Chondrocyte (in vitro differentiated cells): ENCODE data around the gene GID4. TPM values are rescaled to one million over a fixed set of nuclear protein-coding genes. Genes with fewer than 3 reads are reported as not detected.

Source experiments
- DNase-seq: peaks from one replicate; pipeline ENCODE4 v3.0.0; 2021; ENCODE audit warnings: mixed read lengths, low spot score
- H3K27ac Mint-ChIP-seq: one replicate; pipeline ENCODE4 v1.8.0; 2021; ENCODE audit warnings: mild to moderate bottlenecking, moderate library complexity, mixed read lengths; ENCODE audit not compliant: unreplicated experiment
- H3K27me3 Mint-ChIP-seq: 2 replicates; pipeline ENCODE4 v1.8.0; 2021; ENCODE audit warnings: low read depth, mixed read lengths
- H3K36me3 Mint-ChIP-seq: 2 replicates; pipeline ENCODE4 v1.8.0; 2021; ENCODE audit warnings: low read depth, mixed read lengths
- H3K4me1 Mint-ChIP-seq: 2 replicates; pipeline ENCODE4 v1.8.0; 2021; ENCODE audit warnings: low read depth, mild to moderate bottlenecking, mixed read lengths
- H3K4me3 Mint-ChIP-seq: one replicate; pipeline ENCODE4 v1.8.0; 2021; ENCODE audit warnings: mild to moderate bottlenecking, moderate library complexity, mixed read lengths; ENCODE audit not compliant: unreplicated experiment
- H3K9me3 Mint-ChIP-seq: 2 replicates; pipeline ENCODE4 v1.8.0; 2021; ENCODE audit warnings: low read depth, mixed read lengths
- total RNA-seq: library from RNA; stranded (reverse); gene quantifications from 3 replicates; pipeline ENCODE4 v1.2.1, GENCODE V29; 2021
- TF ChIP-seq, protein P1 (sequence below): fragments of 200-600 bp; sonication (generic); IDR thresholded peaks from 2 replicates; pipeline ENCODE4 v1.5.0; 2021; ENCODE audit warnings: antibody characterized with exemption, mild to moderate bottlenecking, moderate library complexity

The GID4 gene
- total RNA-seq, 1 donor from 2014 or later: 9.7 TPM

DNA sequence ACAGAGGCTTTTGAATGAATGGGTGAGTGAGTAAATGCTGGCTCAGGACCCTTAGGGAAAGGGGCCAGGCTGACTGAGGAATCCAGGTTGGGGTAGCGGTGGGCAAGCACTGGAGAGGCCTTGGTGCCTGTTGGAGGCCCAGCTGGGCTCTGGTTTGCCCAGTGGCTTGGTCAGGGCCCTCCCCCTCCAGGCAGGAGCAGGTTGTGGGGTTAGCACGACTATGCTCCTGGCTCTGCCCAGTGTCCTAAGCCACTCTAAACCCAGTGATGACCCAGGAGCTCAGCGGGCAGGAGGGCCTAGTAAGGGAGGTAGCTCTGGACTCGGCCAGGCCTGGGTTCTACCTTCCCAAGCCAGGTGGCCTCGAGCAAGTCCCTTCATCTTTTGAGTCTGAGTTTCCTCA is 76.9 kb downstream of the GID4 start:
- Mint-ChIP-seq H3K27me3 (no peaks in the 10 kb centered on the region), H3K36me3 (no peaks in the 10 kb centered on the region), H3K4me3 (no peak overlapping the region), H3K9me3 (no peaks in the 10 kb centered on the region), H3K27ac (no peak overlapping the region), H3K4me1 (no peaks in the 10 kb centered on the region)
- TF ChIP-seq, protein P1, sequence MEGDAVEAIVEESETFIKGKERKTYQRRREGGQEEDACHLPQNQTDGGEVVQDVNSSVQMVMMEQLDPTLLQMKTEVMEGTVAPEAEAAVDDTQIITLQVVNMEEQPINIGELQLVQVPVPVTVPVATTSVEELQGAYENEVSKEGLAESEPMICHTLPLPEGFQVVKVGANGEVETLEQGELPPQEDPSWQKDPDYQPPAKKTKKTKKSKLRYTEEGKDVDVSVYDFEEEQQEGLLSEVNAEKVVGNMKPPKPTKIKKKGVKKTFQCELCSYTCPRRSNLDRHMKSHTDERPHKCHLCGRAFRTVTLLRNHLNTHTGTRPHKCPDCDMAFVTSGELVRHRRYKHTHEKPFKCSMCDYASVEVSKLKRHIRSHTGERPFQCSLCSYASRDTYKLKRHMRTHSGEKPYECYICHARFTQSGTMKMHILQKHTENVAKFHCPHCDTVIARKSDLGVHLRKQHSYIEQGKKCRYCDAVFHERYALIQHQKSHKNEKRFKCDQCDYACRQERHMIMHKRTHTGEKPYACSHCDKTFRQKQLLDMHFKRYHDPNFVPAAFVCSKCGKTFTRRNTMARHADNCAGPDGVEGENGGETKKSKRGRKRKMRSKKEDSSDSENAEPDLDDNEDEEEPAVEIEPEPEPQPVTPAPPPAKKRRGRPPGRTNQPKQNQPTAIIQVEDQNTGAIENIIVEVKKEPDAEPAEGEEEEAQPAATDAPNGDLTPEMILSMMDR: no peak
- no peak for DNase-seq

DNA sequence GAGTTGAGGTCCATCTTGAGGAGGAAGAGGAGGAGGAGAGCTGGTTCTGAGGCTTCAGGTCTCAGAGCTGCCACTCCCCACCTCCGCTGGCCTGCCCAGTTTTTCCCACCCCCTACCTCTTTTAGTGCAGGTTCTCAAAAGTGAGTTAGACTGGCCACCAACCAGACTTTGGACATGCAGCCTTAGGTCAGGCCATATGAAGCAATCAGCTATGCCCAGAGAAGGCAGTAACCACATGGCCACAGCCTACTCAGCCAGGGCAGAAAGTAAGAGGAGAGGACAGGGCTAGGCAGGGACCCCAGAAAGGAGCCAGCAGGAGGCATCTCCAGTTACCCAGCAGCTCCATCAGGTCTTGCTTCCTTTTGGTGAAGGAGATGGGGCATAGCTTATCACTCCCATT is 78.3 kb downstream of the GID4 start:
- no peak for DNase-seq
- Mint-ChIP-seq H3K9me3 (no peaks in the 10 kb centered on the region), H3K4me1 (no peaks in the 10 kb centered on the region), H3K4me3 (no peak overlapping the region), H3K36me3 (no peaks in the 10 kb centered on the region), H3K27ac (no peak overlapping the region), H3K27me3 (no peaks in the 10 kb centered on the region)
- TF ChIP-seq, protein P1: no peak

Other genes with a start within 250 kb of the GID4 start
- gene SREBF1, start 202.4 kb upstream of the GID4 start, total RNA-seq: 22.8 to 26.7 TPM (median 23.4 TPM) in 3 replicates
- 55.0 to 60.2 TPM (median 56.1 TPM) in 3 replicates for gene TOM1L2, start 67.0 kb upstream of the GID4 start, total RNA-seq
- gene DRC3, start 66.5 kb upstream of the GID4 start, total RNA-seq: 1.2 to 2.6 TPM (median 1.5 TPM) in 3 replicates
- 18.0 to 19.3 TPM (median 18.4 TPM) in 3 replicates for gene ATPAF2, start 240 bp upstream of the GID4 start, total RNA-seq
- 23.8 to 40.6 TPM (median 24.6 TPM) in 3 replicates for gene DRG2, start 48.5 kb downstream of the GID4 start, total RNA-seq
- 0.31 to 0.52 TPM in 2 of 3 replicates, not detected in the other for gene MYO15A, start 69.3 kb downstream of the GID4 start, total RNA-seq
- gene ALKBH5, start 144.4 kb downstream of the GID4 start, total RNA-seq: 101 to 110 TPM (median 108 TPM) in 3 replicates
- gene LLGL1, start 186.2 kb downstream of the GID4 start, total RNA-seq: 38.7 to 41.8 TPM (median 39.0 TPM) in 3 replicates
- 228 to 244 TPM (median 230 TPM) in 3 replicates for gene FLII, start 219.3 kb downstream of the GID4 start, total RNA-seq
- gene MIEF2, start 221.3 kb downstream of the GID4 start, total RNA-seq: 9.5 to 11.5 TPM (median 10.7 TPM) in 3 replicates